ENCODE data around the gene GALNT18. TPM values are rescaled to one million over a fixed set of nuclear protein-coding genes. Genes with fewer than 3 reads are reported as not detected.

Gene GALNT18
- polyA plus RNA-seq, 1 donor from 2014 or later: 7.6 TPM

DNA sequence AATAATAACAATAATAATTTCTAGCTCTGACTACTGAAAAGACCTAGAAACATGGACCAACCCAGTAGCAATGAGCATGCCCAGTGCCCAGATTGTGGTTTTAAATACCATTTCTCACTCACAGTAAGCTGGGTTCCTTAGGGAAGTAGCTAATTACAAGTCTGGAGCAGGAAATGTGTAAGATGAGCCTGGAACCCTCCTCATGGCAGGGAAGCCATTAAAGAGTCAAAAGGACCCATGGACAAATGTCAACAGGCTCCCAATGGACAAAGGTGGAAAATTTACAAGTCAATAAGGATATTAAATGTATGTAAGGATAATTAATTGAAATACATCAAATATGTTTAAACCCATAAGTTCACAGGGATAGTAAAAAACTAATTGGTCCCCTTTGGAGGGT, 258.1 kb downstream of the GALNT18 start:
- no peak overlapping the region for H3K9ac ChIP-seq (ENCODE audit: low read length)
- H3K9me3 ChIP-seq (ENCODE audit: low read length): no peaks in the 10 kb centered on the region
- TF ChIP-seq RAD21 (conservative IDR thresholded peaks at IDR 0.05) (no peak), POLR2AphosphoS5 (IDR thresholded peaks at IDR 0.05) (no peak), TAF1 (IDR thresholded peaks at IDR 0.05; ENCODE audit: low read depth) (no peak), SMC3 (conservative IDR thresholded peaks at IDR 0.05; ENCODE audit: poor library complexity) (no peak), REST (IDR thresholded peaks at IDR 0.05; ENCODE audit: borderline replicate concordance) (no peak), EZH2 (IDR thresholded peaks at IDR 0.05; ENCODE audit: borderline replicate concordance, insufficient read depth, low read length, poor library complexity, severe bottlenecking) (no peak), CTCF (IDR thresholded peaks at IDR 0.05; ENCODE audit: poor library complexity, severe bottlenecking) (no peak), EP300 (conservative IDR thresholded peaks at IDR 0.05; ENCODE audit: poor library complexity, severe bottlenecking) (no peak), MXI1 (conservative IDR thresholded peaks at IDR 0.05; ENCODE audit: poor library complexity, severe bottlenecking) (no peak)
- H3K4me3 ChIP-seq (ENCODE audit: low read length): no peak overlapping the region
- H3K79me2 ChIP-seq (replicated peaks; ENCODE audit: insufficient read depth, low read length): no peaks in the 10 kb centered on the region
- no peak overlapping the region for H2AFZ ChIP-seq (ENCODE audit: low read depth, low read length)
- H4K20me1 ChIP-seq (ENCODE audit: insufficient read depth): no peaks in the 10 kb centered on the region
- H3K27me3 ChIP-seq (ENCODE audit: insufficient read depth, low read depth, low read length): no peaks in the 10 kb centered on the region
- no peak overlapping the region for H3K4me2 ChIP-seq (ENCODE audit: low read length)
- H3F3A ChIP-seq (ENCODE audit: insufficient read depth, low read length, poor library complexity, severe bottlenecking): no peaks in the 10 kb centered on the region
- no peaks in the 10 kb centered on the region for H3K36me3 ChIP-seq (ENCODE audit: insufficient read depth, low read length)
- H3K9me2 ChIP-seq (ENCODE audit: insufficient read depth, low read length): no peaks in the 10 kb centered on the region
- no peak overlapping the region for H3K27ac ChIP-seq (ENCODE audit: low read length)

- Histone ChIP-seq H3K4me3 (ENCODE audit: low read length) (no peak overlapping the region), H3F3A (ENCODE audit: insufficient read depth, low read length, poor library complexity, severe bottlenecking) (no peaks in the 10 kb centered on the region)
These were observed 262.2 kb downstream of the GALNT18 start for GRCh38 chr11:11359611-11360010.

More at GRCh38 chr11:11359611-11360010, 262.2 kb downstream of the GALNT18 start:
- TF ChIP-seq MXI1 (conservative IDR thresholded peaks at IDR 0.05; ENCODE audit: poor library complexity, severe bottlenecking): no peak
- no peak for TF ChIP-seq EP300 (conservative IDR thresholded peaks at IDR 0.05; ENCODE audit: poor library complexity, severe bottlenecking)
- no peak for TF ChIP-seq POLR2AphosphoS5 (IDR thresholded peaks at IDR 0.05)
- no peak for TF ChIP-seq RAD21 (conservative IDR thresholded peaks at IDR 0.05)
- no peak for TF ChIP-seq SMC3 (conservative IDR thresholded peaks at IDR 0.05; ENCODE audit: poor library complexity)
- H2AFZ ChIP-seq (ENCODE audit: low read depth, low read length): no peak overlapping the region
- H3K27me3 ChIP-seq (ENCODE audit: insufficient read depth, low read depth, low read length): no peaks in the 10 kb centered on the region
- H3K9ac ChIP-seq (ENCODE audit: low read length): no peak overlapping the region
- no peaks in the 10 kb centered on the region for H4K20me1 ChIP-seq (ENCODE audit: insufficient read depth)
- H3K9me3 ChIP-seq (ENCODE audit: low read length): no peaks in the 10 kb centered on the region
- no peaks in the 10 kb centered on the region for H3K36me3 ChIP-seq (ENCODE audit: insufficient read depth, low read length)
- H3K4me2 ChIP-seq (ENCODE audit: low read length): no peak overlapping the region
- H3K9me2 ChIP-seq (ENCODE audit: insufficient read depth, low read length): no peaks in the 10 kb centered on the region
- no peaks in the 10 kb centered on the region for H3K79me2 ChIP-seq (replicated peaks; ENCODE audit: insufficient read depth, low read length)
- no peak overlapping the region for H3K27ac ChIP-seq (ENCODE audit: low read length)

Data from neural cell (in vitro differentiated cells).